Measurements from ENCODE around the gene NAMPT.

DNA sequence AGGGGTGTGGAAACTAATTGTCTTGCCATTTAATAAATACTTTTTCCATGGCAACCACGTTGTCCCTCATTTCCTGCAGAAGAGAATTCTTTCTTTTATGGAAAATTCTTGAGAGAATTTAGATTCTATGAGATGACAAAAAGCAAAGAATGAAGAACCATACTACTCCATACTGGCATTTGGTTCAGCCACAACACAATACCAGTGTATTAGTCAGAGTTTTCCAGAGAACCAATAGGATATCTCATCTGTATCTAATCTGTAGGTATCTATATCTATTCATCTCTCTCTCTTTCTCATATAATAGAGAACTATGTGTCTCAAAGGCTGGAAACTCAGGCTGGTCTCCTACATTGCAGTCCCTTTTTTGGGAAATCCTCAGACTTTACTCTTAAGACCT lies 44.6 kb upstream of the NAMPT start:
- no peak for TF ChIP-seq POLR2AphosphoS5 (IDR thresholded peaks at IDR 0.05; ENCODE audit: borderline replicate concordance, low read depth, low read length)
- no peak for TF ChIP-seq EZH2 (IDR thresholded peaks at IDR 0.05)

Measured in SK-N-MC (cell line).